Stimulated activated CD8-positive, alpha-beta memory T cell treated with anti-CD3 and anti-CD28 coated beads, Interleukin-12 subunit alpha, Interleukin-12 subunit beta, amount 100 ng/mL, for 1 hour (primary cell): Measurements from ENCODE around the gene GRM7.
"Not testable (repeated sequence)": the region's sequence is repeated elsewhere in the genome, so short reads cannot be mapped to it uniquely, and the experiment has no call there.

Experiments
- DNase-seq: peaks from one replicate; pipeline ENCODE4 v3.0.0-alpha.2; 2020; ENCODE audit warnings: low read depth

Gene GRM7

GRCh38 chr3:6860954-6861624 lies at the start of gene GRM7:
Gene GRM7, plus strand, starts transcription at chr3:6861115.
- no peak for DNase-seq

- DNase-seq: no peak
These were observed 39.5 kb upstream of the GRM7 start for GRCh38 chr3:6821411-6821810.

- no peak for DNase-seq
These were observed 35.4 kb upstream of the GRM7 start for GRCh38 chr3:6825524-6825923.

GRCh38 chr3:6827453-6827852 lies 33.5 kb upstream of the GRM7 start:
- no peak for DNase-seq

- DNase-seq: no peak
These were observed 16.2 kb upstream of the GRM7 start for GRCh38 chr3:6844723-6845122.

GRCh38 chr3:6854184-6854583 lies 6.7 kb upstream of the GRM7 start:
- no peak for DNase-seq

GRCh38 chr3:6857510-6857909 lies 3.4 kb upstream of the GRM7 start:
- no peak for DNase-seq

GRCh38 chr3:6860149-6860953 lies 564 bp upstream of the GRM7 start:
- DNase-seq: no peak

GRCh38 chr3:6861625-6862000 lies 698 bp downstream of the GRM7 start:
- DNase-seq: no peak

- DNase-seq: no peak
These were observed 1.3 kb downstream of the GRM7 start for GRCh38 chr3:6862041-6862879.

- DNase-seq: no peak
These were observed 1.9 kb downstream of the GRM7 start for GRCh38 chr3:6862880-6863195.

GRCh38 chr3:6867269-6867668 lies 6.4 kb downstream of the GRM7 start:
- no peak for DNase-seq

- DNase-seq: no peak
These were observed 17.8 kb downstream of the GRM7 start for GRCh38 chr3:6878731-6879130.

- DNase-seq: no peak
These were observed 51.3 kb downstream of the GRM7 start for GRCh38 chr3:6912240-6912639.

- DNase-seq: no peak
These were observed 55.0 kb downstream of the GRM7 start for GRCh38 chr3:6915898-6916297.

GRCh38 chr3:6921066-6921465 lies 60.2 kb downstream of the GRM7 start:
- DNase-seq: no peak

GRCh38 chr3:6921876-6922275 lies 61.0 kb downstream of the GRM7 start:
- no peak for DNase-seq

- DNase-seq: no peak
These were observed 67.1 kb downstream of the GRM7 start for GRCh38 chr3:6928064-6928463.

GRCh38 chr3:6929918-6930317 lies 69.0 kb downstream of the GRM7 start:
- no peak for DNase-seq

GRCh38 chr3:6935418-6935817 lies 74.5 kb downstream of the GRM7 start:
- DNase-seq: not testable (repeated sequence)

GRCh38 chr3:6935970-6936369 lies 75.1 kb downstream of the GRM7 start:
- DNase-seq: no peak

- DNase-seq: no peak
These were observed 101.9 kb downstream of the GRM7 start for GRCh38 chr3:6962801-6963200.

GRCh38 chr3:6965881-6966280 lies 105.0 kb downstream of the GRM7 start:
- DNase-seq: no peak
